ENCODE measurements around the gene URI1.

URI1 gene

GRCh38 chr19:30054210-30054609 is 112.2 kb downstream of the URI1 start:
- DNase-seq (ENCODE audit: low read depth, low spot score), result no peak

GRCh38 chr19:30056580-30056979 is 114.5 kb downstream of the URI1 start:
- DNase-seq (ENCODE audit: low read depth, low spot score), result no peak

GRCh38 chr19:30059741-30060457 is 117.9 kb downstream of the URI1 start:
- no peak for DNase-seq (ENCODE audit: low read depth, low spot score)

- no peak for DNase-seq (ENCODE audit: low read depth, low spot score)
Observed at GRCh38 chr19:30060531-30061222, 118.6 kb downstream of the URI1 start.

GRCh38 chr19:30061223-30062064 is 119.4 kb downstream of the URI1 start:
- DNase-seq (ENCODE audit: low read depth, low spot score), result no peak

GRCh38 chr19:30062065-30062906 is 120.2 kb downstream of the URI1 start:
- no peak for DNase-seq (ENCODE audit: low read depth, low spot score)

- no peak for DNase-seq (ENCODE audit: low read depth, low spot score)
Observed at GRCh38 chr19:30062907-30063649, 121.0 kb downstream of the URI1 start.

GRCh38 chr19:30063650-30064347 is 121.8 kb downstream of the URI1 start:
- no peak for DNase-seq (ENCODE audit: low read depth, low spot score)

GRCh38 chr19:30064348-30064699 is 122.3 kb downstream of the URI1 start:
- no peak for DNase-seq (ENCODE audit: low read depth, low spot score)

- no peak for DNase-seq (ENCODE audit: low read depth, low spot score)
Observed at GRCh38 chr19:30064771-30065494, 122.9 kb downstream of the URI1 start.

GRCh38 chr19:30065680-30066606 is 123.9 kb downstream of the URI1 start:
- no peak for DNase-seq (ENCODE audit: low read depth, low spot score)
